ENCODE measurements around the gene YARS1.

- TF ChIP-seq KDM1A (IDR thresholded peaks at IDR 0.05; ENCODE audit: low read depth) (no peak), POLR2A (IDR thresholded peaks at IDR 0.05; ENCODE audit: low read length) (no peak), HMGXB4 (CRISPR knock-in tag; IDR thresholded peaks at IDR 0.05; ENCODE audit: borderline replicate concordance) (no peak), CTCF (IDR thresholded peaks at IDR 0.05) (no peak)
These were observed 13.1 kb upstream of the YARS1 start for GRCh38 chr1:32830092-32830852.

All from A549 (cell line).